Endothelial cell of umbilical vein (primary cell): ENCODE data around the gene PSMC1. TPM values are rescaled to one million over a fixed set of nuclear protein-coding genes. Genes with fewer than 3 reads are reported as not detected.

ENCODE experiments used
- BruUV-seq: library from RNA; stranded (reverse); fragments of 400-500 nt; replicated peaks from 2 replicates; lab custom pipeline; 2021; lab: Mats Ljungman, UMichigan
- CTCF ChIA-PET: fragments of 300-600, 350-600 bp; sonication (Branson Sonifier 250); formaldehyde crosslinking; loops from one replicate; lab custom pipeline; 2021; ENCODE audit warnings: antibody characterized with exemption, inconsistent platforms; lab: Charles Lee
- POLR2A ChIA-PET: fragments of 300-600, 350-600 bp; sonication (Branson Sonifier 250); formaldehyde crosslinking; loops from one replicate; lab custom pipeline; 2021; ENCODE audit warnings: antibody characterized with exemption, inconsistent platforms; lab: Charles Lee
- DNase-seq: peaks from one replicate; pipeline ENCODE4 v3.0.0-alpha.2; 2011; ENCODE audit warnings: low read depth, low spot score
- FAIRE-seq: peaks from 2 replicates; lab custom pipeline; 2011; peaks lifted over from hg19 to GRCh38; lab: Jason Lieb, UNC
- H2AFZ ChIP-seq: 2 replicates; pipeline ENCODE4 v1.6.0; 2012; ENCODE audit warnings: low read depth, low read length, control low read depth, inconsistent platforms
- H3K27ac ChIP-seq: 2 replicates; pipeline ENCODE4 v1.5.1; 2011; ENCODE audit warnings: low read depth, mild to moderate bottlenecking, control low read depth, low read length, moderate library complexity; ENCODE audit not compliant: insufficient read depth
- H3K27me3 ChIP-seq, 2 experiments: 2 replicates each; pipeline versions ENCODE4 v1.6.0 to v1.6.1; 2011; ENCODE audit warnings: low read length in 2 of 2, mixed read lengths in 1 of 2; ENCODE audit not compliant: control insufficient read depth in 2 of 2, insufficient read depth in 2 of 2
- H3K36me3 ChIP-seq, 2 experiments: 2 replicates in 1 of 2; 3 replicates in 1 of 2; pipeline ENCODE4 v1.5.1; 2011; ENCODE audit warnings: low read length in 2 of 2, mild to moderate bottlenecking in 1 of 2, moderate library complexity in 1 of 2; ENCODE audit not compliant: control insufficient read depth in 2 of 2, insufficient read depth in 2 of 2; ENCODE audit errors: extremely low read depth in 1 of 2
- H3K4me1 ChIP-seq: 3 replicates; pipeline ENCODE4 v1.5.1; 2011; ENCODE audit warnings: mild to moderate bottlenecking, low read length; ENCODE audit not compliant: control insufficient read depth, insufficient read depth; ENCODE audit errors: extremely low read depth
- H3K4me2 ChIP-seq: 2 replicates; pipeline ENCODE4 v1.6.1; 2011; ENCODE audit warnings: low read length, control low read depth, mixed read lengths; ENCODE audit not compliant: insufficient read depth
- H3K4me3 ChIP-seq, 3 experiments: fragments of 200-600 bp in 1 of 3; sonication (generic), shearing (Covaris generic) in 1 of 3; replicated peaks in 1 of 3; 2 replicates each; pipeline ENCODE4 v1.5.1; 2011 to 2016; ENCODE audit warnings: control low read depth in 3 of 3, low read length in 3 of 3, mild to moderate bottlenecking in 2 of 3, inconsistent platforms in 1 of 3, low read depth in 1 of 3, moderate library complexity in 1 of 3; ENCODE audit not compliant: insufficient read depth in 1 of 3
- H3K79me2 ChIP-seq: 2 replicates; pipeline ENCODE4 v1.6.0; 2012; ENCODE audit warnings: low read length, inconsistent platforms; ENCODE audit not compliant: control insufficient read depth, insufficient read depth
- H3K9ac ChIP-seq: replicated peaks from 2 replicates; pipeline ENCODE3; 2011; ENCODE audit warnings: low read length, control low read depth; ENCODE audit not compliant: insufficient read depth; ENCODE audit errors: extremely low read depth
- H3K9me1 ChIP-seq: replicated peaks from 3 replicates; pipeline ENCODE4 v1.6.0; 2011; ENCODE audit warnings: mild to moderate bottlenecking, low read length; ENCODE audit not compliant: control insufficient read depth, insufficient read depth; ENCODE audit errors: extremely low read depth
- H3K9me3 ChIP-seq: replicated peaks from 2 replicates; pipeline ENCODE4 v1.5.1; 2012; ENCODE audit warnings: low read length, inconsistent platforms; ENCODE audit not compliant: control insufficient read depth, insufficient read depth
- H4K20me1 ChIP-seq: replicated peaks from 2 replicates; pipeline ENCODE3; 2011; ENCODE audit warnings: mild to moderate bottlenecking, low read length; ENCODE audit not compliant: control insufficient read depth, insufficient read depth; ENCODE audit errors: extremely low read depth
- CTCF ChIP-seq, 2 donors: IDR thresholded peaks; 1 replicate in 1 of 2; 2 replicates in 1 of 2; pipeline ENCODE4 v1.5.1; 2011; ENCODE audit warnings: low read length in 2 of 2, mild to moderate bottlenecking in 2 of 2, moderate library complexity in 2 of 2, control low read depth in 1 of 2, inconsistent platforms in 1 of 2, low read depth in 1 of 2; ENCODE audit not compliant: insufficient read depth in 1 of 2; ENCODE audit errors: extremely low read depth in 1 of 2
- EZH2 ChIP-seq: IDR thresholded peaks from 2 replicates; pipeline ENCODE4 v1.6.1; 2012; ENCODE audit warnings: borderline replicate concordance, low read depth, mild to moderate bottlenecking, moderate library complexity, low read length, inconsistent platforms; ENCODE audit not compliant: severe bottlenecking
- FOS ChIP-seq: IDR thresholded peaks from 2 replicates; pipeline ENCODE4 v1.6.1; 2011; ENCODE audit warnings: mild to moderate bottlenecking, low read length, moderate library complexity, borderline replicate concordance; ENCODE audit not compliant: insufficient read depth
- GATA2 ChIP-seq: IDR thresholded peaks from 2 replicates; pipeline ENCODE4 v1.7.0; 2011; ENCODE audit warnings: low read depth, mild to moderate bottlenecking, moderate library complexity, mixed read lengths, low read length; ENCODE audit not compliant: insufficient read length, insufficient read depth
- JUN ChIP-seq: IDR thresholded peaks from 2 replicates; pipeline ENCODE4 v1.6.1; 2011; ENCODE audit warnings: borderline replicate concordance, low read depth; ENCODE audit not compliant: insufficient read length, insufficient read depth
- MAX ChIP-seq: IDR thresholded peaks from 2 replicates; pipeline ENCODE4 v1.6.1; 2011; ENCODE audit not compliant: insufficient read depth, insufficient read length
- MYC ChIP-seq: IDR thresholded peaks from one replicate; pipeline ENCODE4 v1.6.1; 2011; ENCODE audit warnings: mild to moderate bottlenecking, low read depth, low read length
- POLR2A ChIP-seq: IDR thresholded peaks from 2 replicates; pipeline ENCODE4 v1.6.1; 2012; ENCODE audit warnings: low read depth, mild to moderate bottlenecking, control low read depth, low read length
- dilution Hi-C: fragments of 300-500 bp; cut with MboI; formaldehyde crosslinking; loops from one replicate; pipeline ENCODE4 v1.15.0; 2019; ENCODE audit warnings: low sequenced_read_pairs; ENCODE audit not compliant: extremely low pct_ligation_motif_present
- intact Hi-C: fragments of 100-400 bp; cut with micrococcal nuclease; formaldehyde crosslinking; loops from one replicate; pipeline ENCODE4 v1.10.0; 2022
- polyA plus RNA-seq, 4 experiments: library from polyadenylated mRNA; depleted of rRNA in 3 of 4; stranded (reverse) in 3 of 4; unstranded in 1 of 4; fragments of >200 nt; gene quantifications; 2 replicates each; pipeline versions ENCODE4 v1.2.1 to v1.2.3, GENCODE V29; 2011 to 2012; ENCODE audit warnings: missing spikeins in 1 of 4
- total RNA-seq: library from RNA; stranded (reverse); gene quantifications from 2 replicates; pipeline ENCODE4 v1.2.3, GENCODE V29; 2021

PSMC1 gene
- total and polyA plus RNA-seq, 2 donors (not counting 3 experiments of a cell fraction or from before 2014, with no cell fraction given) = 77.4 to 129 TPM

- Histone ChIP-seq H2AFZ (no peak overlapping the region), H3K27ac (no peak overlapping the region), H3K79me2 (no peaks in the 10 kb centered on the region), H3K36me3 (no peaks in the 10 kb centered on the region), H3K9me1 (no peaks in the 10 kb centered on the region), H3K27me3 (peaks cover 1 to 2% of the 10 kb centered on the region in 2 experiments), H3K9me3 (no peaks in the 10 kb centered on the region), H3K4me1 (no peaks in the 10 kb centered on the region), H3K9ac (no peak overlapping the region), H3K4me2 (no peak overlapping the region), H3K4me3 (no peak overlapping the region), H4K20me1 (no peaks in the 10 kb centered on the region)
- dilution Hi-C loops = no loop called here
- FAIRE-seq = no peak
- no TSS peak for BruUV-seq
- POLR2A ChIA-PET = no interaction called here
- no peak for DNase-seq
- CTCF ChIA-PET = no interaction called here
- intact Hi-C loops = no loop called here
- TF ChIP-seq EZH2 (no peak), CTCF (IDR thresholded peaks at IDR 0.05; ENCODE audit: extremely low read depth in 1 of 2, insufficient read depth in 1 of 2, low read depth in 1 of 2, low read length in 2 of 2) (no peak)
Observed at GRCh38 chr14:90248594-90248993, 7.8 kb upstream of the PSMC1 start.

GRCh38 chr14:90253826-90254225 lies 2.5 kb upstream of the PSMC1 start:
- no TSS peak for BruUV-seq
- Histone ChIP-seq H3K4me1 (peaks cover 5% of the 10 kb centered on the region), H3K4me3 (no peak overlapping the region), H3K36me3 (no peaks in the 10 kb centered on the region), H3K9ac (no peak overlapping the region), H3K27me3 (peaks cover 0 to 2% of the 10 kb centered on the region in 2 experiments), H3K4me2 (no peak overlapping the region), H3K27ac (no peak overlapping the region), H4K20me1 (no peaks in the 10 kb centered on the region), H3K9me1 (no peaks in the 10 kb centered on the region), H3K9me3 (no peaks in the 10 kb centered on the region), H3K79me2 (peaks cover 25% of the 10 kb centered on the region), H2AFZ (no peak overlapping the region)
- FAIRE-seq (no peak), DNase-seq (no peak)
- ChIA-PET CTCF (interaction anchor here (1.0 kb wide), 1 partner anchor 280 kb away, joined by 3 read pairs; no protein-coding TSS in a partner anchor), POLR2A (no interaction called here)
- dilution Hi-C loops = no loop called here
- intact Hi-C loops = loop anchor here (5.0 kb wide), 1 partner anchor 197 kb away; no protein-coding TSS in a partner anchor
- TF ChIP-seq FOS = no peak
- no peak for TF ChIP-seq MAX
- no peak for TF ChIP-seq EZH2
- TF ChIP-seq GATA2 = no peak
- no peak for TF ChIP-seq POLR2A
- no peak for TF ChIP-seq JUN
- TF ChIP-seq CTCF (IDR thresholded peaks at IDR 0.05; ENCODE audit: extremely low read depth in 1 of 2, insufficient read depth in 1 of 2, low read depth in 1 of 2, low read length in 2 of 2) = no peak
- TF ChIP-seq MYC = no peak
